Effector memory CD4-positive, alpha-beta T cell (primary cell): ENCODE data around the gene ANGEL2.
"Not testable (repeated sequence)": the region's sequence is repeated elsewhere in the genome, so short reads cannot be mapped to it uniquely, and the experiment has no call there.

Experiments
- DNase-seq, 3 donors: peaks; one replicate each; pipeline ENCODE4 v3.0.0-alpha.2; 2020
- H3K27ac ChIP-seq: 2 replicates; pipeline ENCODE4 v1.7.0; 2013; ENCODE audit warnings: mild to moderate bottlenecking, low read length, moderate library complexity; ENCODE audit not compliant: insufficient read depth, poor library complexity, severe bottlenecking
- H3K27me3 ChIP-seq: replicated peaks from 2 replicates; pipeline ENCODE4 v1.7.0; 2013; ENCODE audit warnings: mild to moderate bottlenecking, low read length; ENCODE audit not compliant: insufficient read depth, control insufficient read depth, poor library complexity, severe bottlenecking
- H3K36me3 ChIP-seq: 2 replicates; pipeline ENCODE4 v1.7.0; 2013; ENCODE audit warnings: mild to moderate bottlenecking, low read length, moderate library complexity; ENCODE audit not compliant: control insufficient read depth, insufficient read depth
- H3K4me1 ChIP-seq: 2 replicates; pipeline ENCODE4 v1.7.0; 2013; ENCODE audit warnings: low read length, mild to moderate bottlenecking; ENCODE audit not compliant: control insufficient read depth, insufficient read depth, poor library complexity, severe bottlenecking
- H3K4me3 ChIP-seq: 2 replicates; pipeline ENCODE4 v1.7.0; 2013; ENCODE audit warnings: low read length, low read depth, mild to moderate bottlenecking; ENCODE audit not compliant: insufficient read depth, poor library complexity, severe bottlenecking
- H3K9me3 ChIP-seq: 2 replicates; pipeline ENCODE4 v1.7.0; 2013; ENCODE audit warnings: mild to moderate bottlenecking, low read length, moderate library complexity; ENCODE audit not compliant: control insufficient read depth

Gene ANGEL2

GRCh38 chr1:213051127-213051880, 35.6 kb upstream of the ANGEL2 start, which contains the start of gene RPS6KC1:
RPS6KC1 (plus strand) TSS chr1:213051241; CDS start chr1:213051405, 164 bp downstream.
- Histone ChIP-seq H3K4me3 (peak within 1 kb of the TSS; percentile 86), H3K36me3 (no peaks in the 10 kb centered on the region), H3K27me3 (no peaks in the 10 kb centered on the region), H3K27ac (peak within 1 kb of the TSS; percentile 61), H3K9me3 (no peaks in the 10 kb centered on the region), H3K4me1 (peaks cover 5% of the 10 kb centered on the region)
- DNase-seq, result peak; percentile 50 to 73 (median 68)

DNA sequence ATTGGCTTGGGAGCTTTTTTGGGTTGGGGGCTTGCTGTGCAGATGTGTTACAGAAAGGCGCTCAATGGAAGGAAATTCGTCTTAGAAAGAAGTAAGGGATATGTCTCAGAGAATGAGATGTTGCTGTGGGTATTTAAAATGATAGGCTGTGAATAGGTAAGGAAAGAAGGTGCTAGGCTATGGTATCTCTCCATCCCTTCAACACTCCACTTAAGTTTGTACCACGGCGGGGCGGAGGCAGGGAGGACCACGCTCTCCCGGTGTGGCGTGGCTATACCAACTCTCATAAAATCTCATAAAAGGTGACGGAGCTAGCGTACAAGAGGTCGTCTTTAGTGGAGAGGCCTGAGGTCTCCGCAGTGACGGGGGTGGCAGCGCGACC, 35.1 kb upstream of the ANGEL2 start:
- H3K9me3 ChIP-seq, result no peaks in the 10 kb centered on the region
- H3K27ac ChIP-seq, result peak overlapping the region; percentile 61
- no peaks in the 10 kb centered on the region for H3K36me3 ChIP-seq
- no peak for DNase-seq
- H3K27me3 ChIP-seq, result no peaks in the 10 kb centered on the region
- peaks cover 5% of the 10 kb centered on the region for H3K4me1 ChIP-seq
- H3K4me3 ChIP-seq, result peak overlapping the region; percentile 86

- Histone ChIP-seq H3K36me3 (no peaks in the 10 kb centered on the region), H3K27me3 (no peaks in the 10 kb centered on the region), H3K9me3 (no peaks in the 10 kb centered on the region), H3K4me1 (peaks cover 5% of the 10 kb centered on the region), H3K27ac (no peak overlapping the region), H3K4me3 (no peak overlapping the region)
- DNase-seq, result no peak
Measured at GRCh38 chr1:213049232-213049631, 33.6 kb upstream of the ANGEL2 start.

DNA sequence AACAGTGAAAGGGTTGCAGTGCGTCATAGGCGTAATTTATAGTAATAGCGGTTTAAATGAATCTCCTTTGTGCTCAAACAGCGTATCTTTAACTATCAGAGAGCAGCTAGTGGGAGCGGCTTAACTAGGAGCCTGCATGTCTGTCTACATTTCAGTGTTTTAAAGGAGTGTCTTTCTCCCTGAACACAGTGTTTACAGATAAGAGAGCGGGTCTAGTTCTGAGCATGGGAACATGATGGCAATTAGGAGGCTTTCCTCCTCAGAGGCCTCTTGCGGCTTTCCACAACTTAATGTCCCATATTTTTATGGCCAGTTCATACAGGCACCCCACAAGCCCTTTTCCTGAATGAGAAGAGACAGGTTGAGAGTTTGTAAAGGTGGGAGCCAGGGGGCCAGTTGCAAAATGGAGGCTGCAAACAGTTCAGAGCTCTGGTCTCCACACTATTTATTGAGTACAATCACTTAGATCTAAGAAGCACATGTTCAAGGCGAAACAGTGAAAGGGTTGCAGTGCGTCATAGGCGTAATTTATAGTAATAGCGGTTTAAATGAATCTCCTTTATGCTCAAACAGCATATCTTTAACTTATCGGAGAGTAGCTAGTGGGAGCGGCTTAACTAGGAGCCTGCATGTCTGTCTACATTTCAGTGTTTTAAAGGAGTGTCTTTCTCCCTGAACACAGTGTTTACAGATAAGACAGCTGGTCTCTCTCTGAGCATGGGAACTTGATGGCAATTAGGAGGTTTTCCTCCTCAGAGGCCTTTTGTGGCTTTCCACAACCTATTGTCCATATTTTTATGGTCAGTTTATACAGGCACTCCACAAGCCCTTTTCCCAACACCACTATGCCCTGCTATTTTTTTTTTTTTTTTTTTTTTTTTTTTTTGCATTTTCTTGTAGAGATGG, 29.9 kb upstream of the ANGEL2 start:
- not testable (repeated sequence) for DNase-seq, H3K4me3 ChIP-seq, H3K4me1 ChIP-seq, H3K27me3 ChIP-seq, H3K9me3 ChIP-seq, H3K27ac ChIP-seq, H3K36me3 ChIP-seq

DNA sequence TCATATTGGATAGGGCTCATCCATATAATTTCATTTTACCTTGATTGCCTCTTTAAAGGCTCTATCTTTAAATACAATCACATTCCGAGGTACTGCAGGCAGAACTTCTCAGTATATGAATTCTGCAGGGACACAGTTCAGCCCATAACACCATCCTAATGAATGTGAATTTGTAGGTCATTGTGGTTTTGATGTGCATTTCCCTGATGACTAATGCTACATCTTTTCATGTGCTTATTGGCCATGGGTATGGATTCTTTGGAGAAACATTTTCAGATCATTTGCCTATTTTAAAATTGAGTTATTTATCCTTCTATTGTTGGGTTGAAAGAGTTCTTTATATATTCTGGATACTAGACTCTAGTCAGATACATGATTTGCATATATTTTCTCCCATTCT, 25.8 kb upstream of the ANGEL2 start:
- H3K36me3 ChIP-seq, result no peaks in the 10 kb centered on the region
- no peak overlapping the region for H3K27ac ChIP-seq
- DNase-seq, result no peak
- no peaks in the 10 kb centered on the region for H3K4me1 ChIP-seq
- H3K9me3 ChIP-seq, result no peaks in the 10 kb centered on the region
- no peaks in the 10 kb centered on the region for H3K27me3 ChIP-seq
- no peak overlapping the region for H3K4me3 ChIP-seq

- no peaks in the 10 kb centered on the region for H3K9me3 ChIP-seq
- no peak for DNase-seq
- no peak overlapping the region for H3K27ac ChIP-seq
- H3K4me3 ChIP-seq, result no peak overlapping the region
- H3K36me3 ChIP-seq, result no peaks in the 10 kb centered on the region
- H3K4me1 ChIP-seq, result no peaks in the 10 kb centered on the region
- no peaks in the 10 kb centered on the region for H3K27me3 ChIP-seq
Measured at GRCh38 chr1:213035573-213035972, 19.9 kb upstream of the ANGEL2 start.

GRCh38 chr1:213034713-213035112, 19.0 kb upstream of the ANGEL2 start:
- Histone ChIP-seq H3K27me3 (no peaks in the 10 kb centered on the region), H3K36me3 (no peaks in the 10 kb centered on the region)
- no peak for DNase-seq

DNA sequence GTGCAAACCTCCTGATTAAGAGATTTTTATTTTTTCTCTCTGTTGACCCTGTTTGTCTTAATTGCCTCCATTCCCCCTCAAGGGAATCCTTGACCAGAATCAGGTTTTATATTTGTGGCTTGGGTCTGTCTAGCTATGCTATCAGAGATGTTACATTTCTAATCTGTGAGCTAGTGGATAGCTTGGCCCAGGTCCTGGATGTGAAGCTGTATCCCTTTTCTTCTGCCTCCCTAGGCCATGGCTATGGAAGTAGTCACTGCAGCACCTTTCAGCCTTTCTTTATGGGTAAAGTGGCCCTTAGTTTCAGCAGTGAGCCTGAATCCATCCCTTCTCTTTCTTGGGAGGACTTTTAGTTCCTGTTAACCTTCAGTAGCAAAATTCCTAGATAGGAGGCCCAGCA, 17.0 kb upstream of the ANGEL2 start:
- DNase-seq, result no peak
- no peak overlapping the region for H3K27ac ChIP-seq
- no peaks in the 10 kb centered on the region for H3K27me3 ChIP-seq

More at GRCh38 chr1:213034713-213035112, 19.0 kb upstream of the ANGEL2 start:
- H3K9me3 ChIP-seq, result no peaks in the 10 kb centered on the region
- H3K4me3 ChIP-seq, result no peak overlapping the region
- no peaks in the 10 kb centered on the region for H3K4me1 ChIP-seq
- H3K27ac ChIP-seq, result no peak overlapping the region

GRCh38 chr1:213027024-213027423, 11.4 kb upstream of the ANGEL2 start:
- H3K4me3 ChIP-seq, H3K27ac ChIP-seq, H3K36me3 ChIP-seq, H3K4me1 ChIP-seq, DNase-seq, H3K9me3 ChIP-seq, H3K27me3 ChIP-seq: not testable (repeated sequence)

More for the DNA sequence above, 17.0 kb upstream of the ANGEL2 start:
- Histone ChIP-seq H3K9me3 (no peaks in the 10 kb centered on the region), H3K4me3 (no peak overlapping the region), H3K4me1 (no peaks in the 10 kb centered on the region), H3K36me3 (no peaks in the 10 kb centered on the region)

GRCh38 chr1:213020016-213020415, 4.3 kb upstream of the ANGEL2 start:
- DNase-seq, result no peak

More at GRCh38 chr1:213020016-213020415, 4.3 kb upstream of the ANGEL2 start:
- peaks cover 3% of the 10 kb centered on the region for H3K27me3 ChIP-seq
- H3K36me3 ChIP-seq, result no peaks in the 10 kb centered on the region
- no peak overlapping the region for H3K4me3 ChIP-seq
- H3K9me3 ChIP-seq, result no peaks in the 10 kb centered on the region
- H3K27ac ChIP-seq, result no peak overlapping the region
- no peaks in the 10 kb centered on the region for H3K4me1 ChIP-seq
